HG02763 (cell line): Measurements from ENCODE around the gene SEMA3F.

Experiments used
- ATAC-seq: cut with Tn5 transposase; IDR thresholded peaks from one replicate; pipeline ENCODE4 v1.9.1; 2021; ENCODE audit warnings: mild to moderate bottlenecking, moderate library complexity; ENCODE audit not compliant: unreplicated experiment

SEMA3F gene

GRCh38 chr3:50169232-50169832 is 14.2 kb downstream of the SEMA3F start:
- no peak for ATAC-seq

- ATAC-seq: no peak
These were observed 14.7 kb downstream of the SEMA3F start for GRCh38 chr3:50169858-50170257.

- no peak for ATAC-seq
These were observed 15.6 kb downstream of the SEMA3F start for GRCh38 chr3:50170689-50171088.

GRCh38 chr3:50171540-50172301 is 16.6 kb downstream of the SEMA3F start:
- ATAC-seq: no peak

GRCh38 chr3:50172626-50173220 is 17.6 kb downstream of the SEMA3F start:
- ATAC-seq: no peak

- no peak for ATAC-seq
These were observed 18.8 kb downstream of the SEMA3F start for GRCh38 chr3:50173685-50174516.

- no peak for ATAC-seq
These were observed 19.4 kb downstream of the SEMA3F start for GRCh38 chr3:50174517-50174895.

GRCh38 chr3:50174947-50175524 is 19.9 kb downstream of the SEMA3F start:
- ATAC-seq: no peak

- no peak for ATAC-seq
These were observed 22.2 kb downstream of the SEMA3F start for GRCh38 chr3:50177346-50177745.

GRCh38 chr3:50179710-50180109 is 24.6 kb downstream of the SEMA3F start:
- ATAC-seq: no peak

GRCh38 chr3:50181985-50182384 is 26.9 kb downstream of the SEMA3F start:
- ATAC-seq: no peak

- ATAC-seq: no peak
These were observed 27.5 kb downstream of the SEMA3F start for GRCh38 chr3:50182533-50183099.

GRCh38 chr3:50183755-50184154 is 28.6 kb downstream of the SEMA3F start:
- no peak for ATAC-seq

GRCh38 chr3:50184242-50184978 is 29.3 kb downstream of the SEMA3F start:
- no peak for ATAC-seq

GRCh38 chr3:50185230-50185629 is 30.1 kb downstream of the SEMA3F start:
- ATAC-seq: no peak

- ATAC-seq: no peak
These were observed 31.0 kb downstream of the SEMA3F start for GRCh38 chr3:50186096-50186495.

GRCh38 chr3:50187750-50188149 is 32.6 kb downstream of the SEMA3F start:
- ATAC-seq: no peak

GRCh38 chr3:50189274-50189673 is 34.1 kb downstream of the SEMA3F start:
- ATAC-seq: no peak

GRCh38 chr3:50189989-50190388 is 34.9 kb downstream of the SEMA3F start:
- ATAC-seq: no peak
